Kidney epithelial cell (primary cell): ENCODE measurements around the gene NLRP12. TPM values are rescaled to one million over a fixed set of nuclear protein-coding genes. Genes with fewer than 3 reads are reported as not detected.

Experiments
- DNase-seq: peaks from one replicate; pipeline ENCODE4 v3.0.0-alpha.2; 2010; ENCODE audit warnings: low read depth
- H3K27me3 ChIP-seq: 2 replicates; pipeline ENCODE4 v1.6.0; 2011; ENCODE audit warnings: low read length; ENCODE audit not compliant: control insufficient read depth, insufficient read depth
- H3K36me3 ChIP-seq: 2 replicates; pipeline ENCODE4 v1.5.1; 2011; ENCODE audit warnings: low read length; ENCODE audit not compliant: control insufficient read depth, insufficient read depth
- H3K4me3 ChIP-seq: 2 replicates; pipeline ENCODE4 v1.5.1; 2011; ENCODE audit warnings: low read depth, mild to moderate bottlenecking, control low read depth, low read length
- total RNA-seq: library from RNA; depleted of rRNA; stranded (reverse); fragments of >200 nt; gene quantifications from 2 replicates; pipeline ENCODE4 v1.2.3, GENCODE V29; 2015
- TF ChIP-seq, protein P1 (sequence below): IDR thresholded peaks from 2 replicates; pipeline ENCODE4 v1.5.1; 2011; ENCODE audit warnings: mild to moderate bottlenecking, moderate library complexity, low read length, control low read depth, inconsistent platforms; ENCODE audit not compliant: insufficient read depth, poor library complexity, severe bottlenecking

Gene NLRP12
- total RNA-seq, 1 donor from 2014 or later, result not detected

- Histone ChIP-seq H3K27me3 (no peaks in the 10 kb centered on the region), H3K4me3 (no peak overlapping the region), H3K36me3 (no peaks in the 10 kb centered on the region)
- DNase-seq, result no peak
- TF ChIP-seq, protein P1, sequence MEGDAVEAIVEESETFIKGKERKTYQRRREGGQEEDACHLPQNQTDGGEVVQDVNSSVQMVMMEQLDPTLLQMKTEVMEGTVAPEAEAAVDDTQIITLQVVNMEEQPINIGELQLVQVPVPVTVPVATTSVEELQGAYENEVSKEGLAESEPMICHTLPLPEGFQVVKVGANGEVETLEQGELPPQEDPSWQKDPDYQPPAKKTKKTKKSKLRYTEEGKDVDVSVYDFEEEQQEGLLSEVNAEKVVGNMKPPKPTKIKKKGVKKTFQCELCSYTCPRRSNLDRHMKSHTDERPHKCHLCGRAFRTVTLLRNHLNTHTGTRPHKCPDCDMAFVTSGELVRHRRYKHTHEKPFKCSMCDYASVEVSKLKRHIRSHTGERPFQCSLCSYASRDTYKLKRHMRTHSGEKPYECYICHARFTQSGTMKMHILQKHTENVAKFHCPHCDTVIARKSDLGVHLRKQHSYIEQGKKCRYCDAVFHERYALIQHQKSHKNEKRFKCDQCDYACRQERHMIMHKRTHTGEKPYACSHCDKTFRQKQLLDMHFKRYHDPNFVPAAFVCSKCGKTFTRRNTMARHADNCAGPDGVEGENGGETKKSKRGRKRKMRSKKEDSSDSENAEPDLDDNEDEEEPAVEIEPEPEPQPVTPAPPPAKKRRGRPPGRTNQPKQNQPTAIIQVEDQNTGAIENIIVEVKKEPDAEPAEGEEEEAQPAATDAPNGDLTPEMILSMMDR, result no peak
Observed at GRCh38 chr19:53828531-53828930, 4.4 kb upstream of the NLRP12 start.

- H3K36me3 ChIP-seq, result no peaks in the 10 kb centered on the region
- DNase-seq, result no peak
- TF ChIP-seq, protein P1, result no peak
Observed at GRCh38 chr19:53826876-53827275, 2.8 kb upstream of the NLRP12 start.

DNA sequence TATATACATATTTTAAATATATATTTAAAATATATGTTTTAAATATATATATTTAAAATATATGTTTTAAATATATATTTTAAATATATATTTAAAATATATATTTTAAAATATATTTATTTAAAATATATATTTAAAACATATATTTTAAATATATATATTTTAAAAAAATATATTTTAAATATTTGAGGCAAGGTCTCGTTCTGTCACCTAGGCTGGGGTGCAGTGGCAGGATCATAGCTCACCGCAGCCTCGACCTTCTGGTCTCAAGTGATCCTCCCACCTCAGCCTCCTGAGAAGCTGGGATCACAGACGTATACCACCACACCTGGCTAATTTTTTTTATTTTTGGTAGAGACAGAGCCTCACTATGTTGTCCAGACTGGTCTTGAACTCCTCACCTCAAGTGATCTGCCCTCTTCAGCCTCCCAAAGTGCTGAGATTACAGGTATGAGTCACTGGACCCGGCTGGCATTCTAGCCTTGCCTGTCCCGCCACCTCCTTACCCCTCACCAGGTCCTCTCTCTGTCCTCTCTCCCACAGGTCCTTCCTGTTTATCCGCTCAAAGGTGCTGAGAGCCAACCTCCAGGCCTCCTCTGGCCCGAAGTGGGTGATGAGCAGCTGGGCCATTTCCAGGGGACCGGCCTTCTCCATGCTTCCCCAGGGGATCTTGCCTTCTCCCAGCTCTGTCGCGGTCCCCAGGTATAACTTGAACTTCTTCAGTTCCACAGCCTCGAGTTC lies 564 bp downstream of the NLRP12 start:
- Histone ChIP-seq H3K4me3 (no peak overlapping the region), H3K36me3 (no peaks in the 10 kb centered on the region), H3K27me3 (no peaks in the 10 kb centered on the region)
- TF ChIP-seq, protein P1, result no peak
- DNase-seq, result no peak

More at GRCh38 chr19:53826876-53827275, 2.8 kb upstream of the NLRP12 start:
- no peak overlapping the region for H3K4me3 ChIP-seq
- H3K27me3 ChIP-seq, result no peaks in the 10 kb centered on the region

DNA sequence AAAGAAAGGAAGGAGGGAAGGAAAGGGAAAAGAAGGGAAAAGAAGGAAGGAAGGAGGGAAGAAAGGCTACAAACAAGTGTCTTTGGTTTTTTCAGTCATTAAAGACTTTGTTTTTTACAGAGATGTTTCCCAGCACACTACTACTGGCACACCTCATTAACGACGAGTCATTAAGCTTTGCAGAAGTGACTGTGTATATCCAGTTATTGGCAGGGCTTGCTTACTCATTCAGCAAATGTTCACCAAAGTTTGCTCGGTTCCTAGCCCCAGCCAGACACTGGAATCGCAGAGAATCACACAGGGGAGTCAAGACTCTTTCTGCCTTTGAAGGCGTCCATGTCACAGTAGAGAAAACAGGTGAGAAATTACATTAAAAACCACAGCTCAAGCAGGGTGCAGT lies 4.3 kb downstream of the NLRP12 start:
- no peaks in the 10 kb centered on the region for H3K27me3 ChIP-seq
- DNase-seq, result no peak
- H3K4me3 ChIP-seq, result no peak overlapping the region
- H3K36me3 ChIP-seq, result no peaks in the 10 kb centered on the region
- TF ChIP-seq, protein P1, result no peak

- Histone ChIP-seq H3K36me3 (no peaks in the 10 kb centered on the region), H3K4me3 (no peak overlapping the region), H3K27me3 (no peaks in the 10 kb centered on the region)
- TF ChIP-seq, protein P1, result no peak
- DNase-seq, result no peak
Observed at GRCh38 chr19:53818756-53819155, 5.4 kb downstream of the NLRP12 start.

DNA sequence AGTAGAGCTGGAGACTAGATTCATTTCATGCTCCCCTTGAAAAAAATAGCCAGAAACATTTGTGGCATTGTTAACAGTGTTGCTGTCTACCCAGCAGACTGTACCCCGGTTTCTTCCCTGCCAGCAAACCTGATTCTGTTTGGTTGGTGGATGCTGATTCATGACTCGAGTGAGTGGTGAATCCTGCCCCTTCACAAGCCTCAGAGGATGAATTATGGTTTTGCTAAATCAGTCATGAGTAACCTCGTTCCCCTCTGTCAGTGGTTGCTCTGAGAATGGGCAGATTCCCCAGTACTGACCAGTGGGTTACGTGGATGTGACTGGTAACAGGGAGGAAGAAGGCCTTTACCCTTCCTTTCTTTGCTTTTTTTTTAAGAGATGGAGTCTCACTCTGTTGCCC lies 10.1 kb downstream of the NLRP12 start:
- TF ChIP-seq, protein P1, result no peak
- Histone ChIP-seq H3K27me3 (no peaks in the 10 kb centered on the region), H3K36me3 (no peaks in the 10 kb centered on the region), H3K4me3 (no peak overlapping the region)
- DNase-seq, result no peak
